ENCODE measurements around the gene SLC5A10.

DNA sequence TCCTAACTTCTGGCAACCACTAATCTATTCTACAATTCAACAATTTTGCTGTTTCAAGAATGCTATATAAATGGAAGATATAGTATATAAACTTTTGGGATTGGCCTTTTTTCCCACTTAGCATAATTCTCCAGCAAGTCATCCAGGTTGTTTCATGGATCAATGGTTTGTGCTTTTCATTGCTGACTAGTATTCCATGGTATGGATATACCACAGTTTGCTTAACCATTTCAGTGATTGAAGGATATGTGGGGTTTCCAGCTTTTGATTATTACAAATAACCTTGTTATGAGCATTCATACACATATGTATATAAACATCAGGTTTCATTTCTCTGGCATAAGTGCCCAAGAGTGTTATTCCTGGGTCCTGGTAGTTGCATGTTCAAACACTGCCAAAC is 54.7 kb downstream of the SLC5A10 start:
- TF ChIP-seq, protein P1, sequence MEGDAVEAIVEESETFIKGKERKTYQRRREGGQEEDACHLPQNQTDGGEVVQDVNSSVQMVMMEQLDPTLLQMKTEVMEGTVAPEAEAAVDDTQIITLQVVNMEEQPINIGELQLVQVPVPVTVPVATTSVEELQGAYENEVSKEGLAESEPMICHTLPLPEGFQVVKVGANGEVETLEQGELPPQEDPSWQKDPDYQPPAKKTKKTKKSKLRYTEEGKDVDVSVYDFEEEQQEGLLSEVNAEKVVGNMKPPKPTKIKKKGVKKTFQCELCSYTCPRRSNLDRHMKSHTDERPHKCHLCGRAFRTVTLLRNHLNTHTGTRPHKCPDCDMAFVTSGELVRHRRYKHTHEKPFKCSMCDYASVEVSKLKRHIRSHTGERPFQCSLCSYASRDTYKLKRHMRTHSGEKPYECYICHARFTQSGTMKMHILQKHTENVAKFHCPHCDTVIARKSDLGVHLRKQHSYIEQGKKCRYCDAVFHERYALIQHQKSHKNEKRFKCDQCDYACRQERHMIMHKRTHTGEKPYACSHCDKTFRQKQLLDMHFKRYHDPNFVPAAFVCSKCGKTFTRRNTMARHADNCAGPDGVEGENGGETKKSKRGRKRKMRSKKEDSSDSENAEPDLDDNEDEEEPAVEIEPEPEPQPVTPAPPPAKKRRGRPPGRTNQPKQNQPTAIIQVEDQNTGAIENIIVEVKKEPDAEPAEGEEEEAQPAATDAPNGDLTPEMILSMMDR (IDR thresholded peaks at IDR 0.05; ENCODE audit: borderline replicate concordance, extremely low read depth, low read length, poor library complexity, severe bottlenecking) = no peak
- TF ChIP-seq EZH2 (IDR thresholded peaks at IDR 0.05; ENCODE audit: borderline replicate concordance, low read depth, low read length, severe bottlenecking) = no peak

Measured in DND-41 (cell line).